ENCODE data around the gene IFT43.

IFT43 gene

DNA sequence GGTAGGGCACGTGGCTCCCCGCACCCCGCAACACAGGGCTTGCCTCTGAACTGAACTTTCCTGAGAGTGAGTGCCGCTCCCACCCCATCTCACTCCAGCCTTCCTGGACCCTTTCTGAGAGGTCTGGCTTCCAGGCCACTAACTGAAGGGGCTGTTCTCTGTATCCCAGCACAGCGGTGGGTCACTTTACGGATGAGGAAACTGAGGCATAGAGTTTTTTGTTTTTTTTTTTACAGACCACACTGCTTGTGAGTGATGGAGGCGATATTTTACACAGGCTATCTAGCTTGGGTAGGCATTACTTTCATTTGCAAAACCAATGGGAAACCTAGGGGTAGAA lies 2.6 kb upstream of the IFT43 start:
- Histone ChIP-seq H2AFZ (ENCODE audit: low read depth) (peak overlapping the region; percentile 66), H3K36me3 (ENCODE audit: insufficient read depth) (no peaks in the 10 kb centered on the region), H3K27ac (peak overlapping the region; percentile 30; the same call in 1 of the 2 replicates), H4K20me1 (ENCODE audit: insufficient read depth) (no peaks in the 10 kb centered on the region), H3K79me2 (ENCODE audit: insufficient read depth, low read depth) (no peaks in the 10 kb centered on the region), H3K9ac (peak overlapping the region; percentile 92; the same call in 1 of the 2 replicates), H3K4me3 (IDR thresholded peaks at IDR 0.05; ENCODE audit: insufficient read depth, low read depth, low read length) (no peak overlapping the region), H3K27me3 (ENCODE audit: insufficient read depth, low read depth) (no peaks in the 10 kb centered on the region), H3K4me2 (peak overlapping the region; percentile 51; the same call in 1 of the 2 replicates), H3K4me1 (ENCODE audit: low read depth, poor library complexity, severe bottlenecking) (peaks cover 24% of the 10 kb centered on the region)
- TF ChIP-seq, protein P1, sequence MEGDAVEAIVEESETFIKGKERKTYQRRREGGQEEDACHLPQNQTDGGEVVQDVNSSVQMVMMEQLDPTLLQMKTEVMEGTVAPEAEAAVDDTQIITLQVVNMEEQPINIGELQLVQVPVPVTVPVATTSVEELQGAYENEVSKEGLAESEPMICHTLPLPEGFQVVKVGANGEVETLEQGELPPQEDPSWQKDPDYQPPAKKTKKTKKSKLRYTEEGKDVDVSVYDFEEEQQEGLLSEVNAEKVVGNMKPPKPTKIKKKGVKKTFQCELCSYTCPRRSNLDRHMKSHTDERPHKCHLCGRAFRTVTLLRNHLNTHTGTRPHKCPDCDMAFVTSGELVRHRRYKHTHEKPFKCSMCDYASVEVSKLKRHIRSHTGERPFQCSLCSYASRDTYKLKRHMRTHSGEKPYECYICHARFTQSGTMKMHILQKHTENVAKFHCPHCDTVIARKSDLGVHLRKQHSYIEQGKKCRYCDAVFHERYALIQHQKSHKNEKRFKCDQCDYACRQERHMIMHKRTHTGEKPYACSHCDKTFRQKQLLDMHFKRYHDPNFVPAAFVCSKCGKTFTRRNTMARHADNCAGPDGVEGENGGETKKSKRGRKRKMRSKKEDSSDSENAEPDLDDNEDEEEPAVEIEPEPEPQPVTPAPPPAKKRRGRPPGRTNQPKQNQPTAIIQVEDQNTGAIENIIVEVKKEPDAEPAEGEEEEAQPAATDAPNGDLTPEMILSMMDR (conservative IDR thresholded peaks at IDR 0.05; ENCODE audit: low read depth, low read length) = no peak

DNA sequence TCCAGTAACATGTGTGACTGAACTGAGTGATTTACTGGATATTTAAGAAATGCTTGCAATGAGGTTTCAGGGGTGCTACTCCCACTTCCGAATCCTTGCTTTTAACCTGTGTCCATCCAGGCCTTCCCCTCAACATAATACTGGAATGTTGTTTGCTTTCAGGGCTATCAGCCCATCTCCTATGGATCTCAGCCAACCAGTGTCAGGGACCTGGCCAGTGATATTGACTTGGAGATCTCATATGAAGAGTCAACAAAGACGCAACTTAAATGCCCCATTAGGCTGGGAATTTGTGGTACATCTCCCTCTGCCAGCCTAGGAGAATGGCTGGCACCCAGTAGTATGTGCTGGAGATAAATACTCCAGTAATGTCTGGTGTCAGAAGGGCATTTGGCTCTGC lies 889 bp upstream of the IFT43 start:
- no peaks in the 10 kb centered on the region for H4K20me1 ChIP-seq (ENCODE audit: insufficient read depth)
- TF ChIP-seq, protein P1 (conservative IDR thresholded peaks at IDR 0.05; ENCODE audit: low read depth, low read length) = no peak
- H3K27me3 ChIP-seq (ENCODE audit: insufficient read depth, low read depth) = no peaks in the 10 kb centered on the region
- H3K4me1 ChIP-seq (ENCODE audit: low read depth, poor library complexity, severe bottlenecking) = peaks cover 24% of the 10 kb centered on the region
- no peaks in the 10 kb centered on the region for H3K79me2 ChIP-seq (ENCODE audit: insufficient read depth, low read depth)
- H3K9ac ChIP-seq = no peak overlapping the region
- no peak overlapping the region for H3K27ac ChIP-seq
- H2AFZ ChIP-seq (ENCODE audit: low read depth) = no peak overlapping the region
- H3K4me2 ChIP-seq = no peak overlapping the region
- no peaks in the 10 kb centered on the region for H3K36me3 ChIP-seq (ENCODE audit: insufficient read depth)
- H3K4me3 ChIP-seq (IDR thresholded peaks at IDR 0.05; ENCODE audit: insufficient read depth, low read depth, low read length) = no peak overlapping the region

DNA sequence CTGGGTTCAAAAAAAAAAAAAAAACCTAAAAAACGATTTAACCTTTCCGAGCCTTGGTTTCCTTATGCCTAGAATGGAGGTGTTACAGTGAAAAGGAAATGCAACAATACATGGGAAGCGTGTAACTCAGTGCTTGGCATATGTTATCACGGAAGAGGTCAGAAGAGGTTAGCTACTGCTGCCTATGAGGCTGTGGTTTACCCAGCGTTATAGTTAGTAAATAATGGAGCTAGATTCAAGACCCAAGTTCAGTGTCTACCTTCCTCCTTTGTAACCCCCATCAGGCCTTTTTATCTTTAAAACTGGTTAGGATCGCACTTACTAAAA lies 839 bp downstream of the IFT43 start:
- no peaks in the 10 kb centered on the region for H4K20me1 ChIP-seq (ENCODE audit: insufficient read depth)
- peaks cover 20% of the 10 kb centered on the region for H3K4me1 ChIP-seq (ENCODE audit: low read depth, poor library complexity, severe bottlenecking)
- no peaks in the 10 kb centered on the region for H3K27me3 ChIP-seq (ENCODE audit: insufficient read depth, low read depth)
- no peak overlapping the region for H3K4me3 ChIP-seq (IDR thresholded peaks at IDR 0.05; ENCODE audit: insufficient read depth, low read depth, low read length)
- H3K4me2 ChIP-seq = peak overlapping the region; percentile 88
- no peaks in the 10 kb centered on the region for H3K79me2 ChIP-seq (ENCODE audit: insufficient read depth, low read depth)
- no peak overlapping the region; the same call in 1 of the 2 replicates for H2AFZ ChIP-seq (ENCODE audit: low read depth)
- H3K9ac ChIP-seq = peak overlapping the region; percentile 66
- TF ChIP-seq, protein P1 (conservative IDR thresholded peaks at IDR 0.05; ENCODE audit: low read depth, low read length) = no peak
- H3K27ac ChIP-seq = no peak overlapping the region
- H3K36me3 ChIP-seq (ENCODE audit: insufficient read depth) = no peaks in the 10 kb centered on the region

DNA sequence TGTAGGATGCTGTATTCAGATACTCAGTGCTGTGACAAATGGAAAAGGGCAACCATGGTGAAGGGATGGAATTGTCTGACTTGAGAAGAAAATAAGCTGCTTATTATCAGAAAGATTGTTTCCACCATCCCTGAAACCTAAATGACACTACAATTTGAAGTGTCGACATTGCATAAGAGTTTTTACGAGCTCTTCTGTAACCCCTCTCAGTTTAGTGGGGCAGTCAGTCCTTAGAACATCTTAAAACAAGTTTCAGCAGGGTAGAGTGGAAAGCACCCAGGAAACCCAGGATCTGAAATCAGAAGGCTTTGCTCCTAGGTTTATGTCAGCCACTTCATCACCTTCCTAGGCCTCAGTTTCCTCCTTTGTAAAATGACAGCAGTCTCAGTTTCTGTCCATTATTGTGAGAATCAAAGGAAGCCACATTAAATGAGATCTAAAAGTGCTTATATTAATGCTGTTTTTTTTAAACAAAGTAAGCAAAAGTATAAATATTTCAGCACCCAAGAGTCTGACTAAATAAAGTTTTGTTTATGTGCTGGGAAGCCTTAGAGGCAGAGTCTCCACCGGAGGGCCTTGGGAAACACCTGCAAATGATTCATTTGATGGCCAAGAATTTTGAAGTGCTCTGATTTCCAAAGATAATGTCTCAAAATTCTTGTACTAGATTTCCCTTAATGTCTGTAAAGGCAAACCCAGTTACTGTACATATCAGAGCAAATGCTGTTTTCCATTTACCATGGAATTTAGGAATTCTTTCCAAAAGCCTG lies 1.8 kb downstream of the IFT43 start:
- no peak overlapping the region for H3K4me2 ChIP-seq
- H3K9ac ChIP-seq = no peak overlapping the region

More for the DNA sequence above, 1.8 kb downstream of the IFT43 start:
- Histone ChIP-seq H3K27me3 (ENCODE audit: insufficient read depth, low read depth) (no peaks in the 10 kb centered on the region), H3K36me3 (ENCODE audit: insufficient read depth) (no peaks in the 10 kb centered on the region), H3K27ac (no peak overlapping the region), H4K20me1 (ENCODE audit: insufficient read depth) (no peaks in the 10 kb centered on the region), H3K79me2 (ENCODE audit: insufficient read depth, low read depth) (no peaks in the 10 kb centered on the region), H2AFZ (ENCODE audit: low read depth) (no peak overlapping the region), H3K4me3 (IDR thresholded peaks at IDR 0.05; ENCODE audit: insufficient read depth, low read depth, low read length) (no peak overlapping the region), H3K4me1 (ENCODE audit: low read depth, poor library complexity, severe bottlenecking) (peaks cover 20% of the 10 kb centered on the region)
- TF ChIP-seq, protein P1 (conservative IDR thresholded peaks at IDR 0.05; ENCODE audit: low read depth, low read length) = no peak

All from KMS-11 (cell line).